Measurements from ENCODE around the gene RARA.
A peak's percentile ranks its signal among the peaks of the same experiment; 100 is the strongest.
"Not testable (repeated sequence)": the region's sequence is repeated elsewhere in the genome, so short reads cannot be mapped to it uniquely, and the experiment has no call there.

The RARA gene

GRCh38 chr17:40297511-40297910 is 11.5 kb upstream of the RARA start:
- TF ChIP-seq, protein P1, sequence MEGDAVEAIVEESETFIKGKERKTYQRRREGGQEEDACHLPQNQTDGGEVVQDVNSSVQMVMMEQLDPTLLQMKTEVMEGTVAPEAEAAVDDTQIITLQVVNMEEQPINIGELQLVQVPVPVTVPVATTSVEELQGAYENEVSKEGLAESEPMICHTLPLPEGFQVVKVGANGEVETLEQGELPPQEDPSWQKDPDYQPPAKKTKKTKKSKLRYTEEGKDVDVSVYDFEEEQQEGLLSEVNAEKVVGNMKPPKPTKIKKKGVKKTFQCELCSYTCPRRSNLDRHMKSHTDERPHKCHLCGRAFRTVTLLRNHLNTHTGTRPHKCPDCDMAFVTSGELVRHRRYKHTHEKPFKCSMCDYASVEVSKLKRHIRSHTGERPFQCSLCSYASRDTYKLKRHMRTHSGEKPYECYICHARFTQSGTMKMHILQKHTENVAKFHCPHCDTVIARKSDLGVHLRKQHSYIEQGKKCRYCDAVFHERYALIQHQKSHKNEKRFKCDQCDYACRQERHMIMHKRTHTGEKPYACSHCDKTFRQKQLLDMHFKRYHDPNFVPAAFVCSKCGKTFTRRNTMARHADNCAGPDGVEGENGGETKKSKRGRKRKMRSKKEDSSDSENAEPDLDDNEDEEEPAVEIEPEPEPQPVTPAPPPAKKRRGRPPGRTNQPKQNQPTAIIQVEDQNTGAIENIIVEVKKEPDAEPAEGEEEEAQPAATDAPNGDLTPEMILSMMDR (IDR thresholded peaks at IDR 0.05; ENCODE audit: insufficient read depth, low read depth, low read length, missing control alignments): no peak
- H3K4me3 ChIP-seq (ENCODE audit: low read depth, low read length): no peak overlapping the region
- DNase-seq (ENCODE audit: low read depth): no peak

DNA sequence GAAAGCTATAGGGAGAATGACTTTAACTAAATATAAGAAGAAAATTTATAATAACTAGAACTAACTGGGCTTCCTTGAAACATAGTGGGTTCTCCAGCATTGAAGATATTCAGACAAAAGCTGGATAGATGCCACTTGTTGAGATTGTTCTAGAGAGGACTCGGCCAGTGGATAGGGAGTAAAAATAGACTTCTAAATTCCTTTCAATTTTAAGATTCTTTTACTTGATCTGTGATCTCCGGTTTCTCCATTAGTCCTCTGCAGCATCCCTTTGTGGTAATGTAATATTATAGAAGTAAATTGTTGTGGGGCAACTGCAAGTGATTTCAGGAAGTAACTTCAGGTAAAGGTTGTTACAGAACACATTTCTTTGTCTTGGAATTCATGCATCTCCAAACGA is 10.3 kb upstream of the RARA start:
- H3K4me3 ChIP-seq (ENCODE audit: low read depth, low read length): no peak overlapping the region
- no peak for DNase-seq (ENCODE audit: low read depth)
- TF ChIP-seq, protein P1 (IDR thresholded peaks at IDR 0.05; ENCODE audit: insufficient read depth, low read depth, low read length, missing control alignments): no peak

DNA sequence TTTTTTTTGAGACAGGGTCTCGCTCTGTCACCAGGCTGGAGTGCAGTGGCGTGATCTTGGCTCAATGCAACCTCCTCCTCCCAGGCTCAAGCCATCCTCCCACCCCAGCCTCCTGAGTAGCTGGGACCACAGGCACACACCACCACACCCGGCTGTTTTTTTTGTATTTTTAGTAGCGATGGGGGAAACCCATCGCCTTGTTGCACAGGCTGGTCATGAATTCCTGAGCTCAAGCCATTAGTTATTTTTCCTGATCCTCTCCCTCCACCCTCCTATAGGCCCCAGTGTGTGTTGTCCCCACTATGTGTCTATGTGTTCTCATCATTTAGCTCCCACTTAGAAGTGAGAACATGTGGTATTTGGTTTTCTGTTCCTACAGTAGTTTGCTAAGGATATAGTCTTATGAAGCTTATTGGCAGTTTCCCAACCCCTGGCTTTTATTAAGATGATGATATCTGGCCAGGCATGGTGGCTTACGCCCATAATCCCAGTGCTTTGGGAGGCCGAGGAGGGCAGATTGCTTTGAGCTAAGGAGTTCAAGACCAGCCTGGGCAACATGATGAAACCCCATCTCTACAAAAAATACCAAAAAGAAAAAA is 9.7 kb upstream of the RARA start:
- H3K4me3 ChIP-seq (ENCODE audit: low read depth, low read length); DNase-seq (ENCODE audit: low read depth): not testable (repeated sequence)

- DNase-seq (ENCODE audit: low read depth): no peak
- TF ChIP-seq, protein P1 (IDR thresholded peaks at IDR 0.05; ENCODE audit: insufficient read depth, low read depth, low read length, missing control alignments): no peak
- H3K4me3 ChIP-seq (ENCODE audit: low read depth, low read length): no peak overlapping the region
These were observed 7.7 kb upstream of the RARA start for GRCh38 chr17:40301315-40301714.

DNA sequence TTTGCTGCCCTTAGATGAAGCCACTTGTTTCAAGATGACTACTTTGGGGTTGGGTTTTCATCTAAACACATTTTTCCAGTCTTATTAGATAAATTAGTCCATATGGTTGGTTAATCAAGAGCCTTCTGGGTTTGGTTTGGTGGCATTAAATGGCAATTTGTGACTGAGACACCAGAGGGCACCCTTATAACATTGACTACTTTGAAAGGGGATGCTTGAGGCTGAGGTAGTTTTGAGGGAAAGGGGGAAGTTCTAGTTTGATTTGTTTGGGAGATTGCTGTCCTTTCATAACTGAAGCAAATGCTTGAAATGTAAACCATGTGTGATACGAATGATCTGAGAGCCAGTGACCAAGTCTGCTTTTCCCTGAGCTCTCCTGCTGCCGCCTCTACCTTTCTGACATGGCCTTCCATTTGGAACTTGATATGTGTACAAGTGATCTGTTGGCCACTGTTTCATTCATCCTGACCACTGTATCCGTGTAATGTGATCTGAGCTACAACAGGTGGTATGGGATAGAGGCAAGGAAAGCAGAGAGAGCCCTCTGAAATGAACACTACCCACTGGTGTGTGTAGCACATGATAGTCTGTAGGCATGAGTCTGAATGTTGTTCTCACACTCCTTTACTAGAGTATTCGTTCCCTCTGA is 5.8 kb upstream of the RARA start:
- H3K4me3 ChIP-seq (ENCODE audit: low read depth, low read length): no peak overlapping the region
- peak; percentile 65 for DNase-seq (ENCODE audit: low read depth)
- TF ChIP-seq, protein P1 (IDR thresholded peaks at IDR 0.05; ENCODE audit: insufficient read depth, low read depth, low read length, missing control alignments): peak; percentile 61

DNA sequence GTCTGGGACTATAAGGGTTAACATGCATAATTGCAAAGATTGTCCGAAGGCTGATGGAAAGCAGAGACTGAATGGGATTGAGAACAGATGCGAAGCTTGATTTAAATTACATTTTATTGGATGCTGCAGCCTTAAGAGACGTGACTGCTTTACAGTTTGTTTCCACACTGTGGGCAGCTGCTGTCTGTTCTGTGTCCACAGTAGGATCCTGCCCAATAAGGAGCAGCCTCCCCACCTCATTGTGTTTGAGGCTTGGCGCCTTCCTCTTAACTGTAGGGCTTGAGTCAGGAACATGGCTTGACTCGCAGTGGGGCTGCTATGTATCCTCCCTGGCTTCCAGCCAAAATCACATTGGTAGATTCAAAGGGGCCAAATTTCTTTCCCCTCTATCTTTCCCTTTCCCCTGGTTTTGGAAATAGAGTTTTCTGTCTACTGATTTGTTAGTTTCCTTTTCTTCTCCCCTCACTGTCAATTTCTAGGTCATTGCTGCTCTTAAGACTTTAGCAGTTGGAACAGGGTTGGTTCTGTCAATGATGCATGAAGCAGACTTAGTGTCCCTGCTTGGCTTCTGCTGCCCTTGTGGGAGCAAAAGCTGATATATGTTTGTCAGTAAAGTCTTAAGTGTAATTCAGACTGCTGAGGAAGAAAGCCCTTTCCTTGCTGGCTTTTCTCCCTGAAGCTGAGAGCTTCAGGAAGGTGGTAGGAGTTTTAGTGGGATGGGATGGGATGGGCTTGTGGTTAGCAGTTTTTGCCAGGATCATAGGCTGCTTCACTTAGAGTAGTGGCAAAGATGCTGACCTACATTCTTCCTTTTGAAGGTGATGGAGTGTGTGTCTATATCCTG is 5.0 kb upstream of the RARA start:
- H3K4me3 ChIP-seq (ENCODE audit: low read depth, low read length): no peak overlapping the region
- no peak for DNase-seq (ENCODE audit: low read depth)
- TF ChIP-seq, protein P1 (IDR thresholded peaks at IDR 0.05; ENCODE audit: insufficient read depth, low read depth, low read length, missing control alignments): no peak

- not testable (repeated sequence) for DNase-seq (ENCODE audit: low read depth)
These were observed 4.5 kb upstream of the RARA start for GRCh38 chr17:40304552-40304863.

GRCh38 chr17:40304866-40305265 is 4.1 kb upstream of the RARA start:
- not testable (repeated sequence) for DNase-seq (ENCODE audit: low read depth); H3K4me3 ChIP-seq (ENCODE audit: low read depth, low read length)

More at GRCh38 chr17:40304552-40304863, 4.5 kb upstream of the RARA start:
- not testable (repeated sequence) for H3K4me3 ChIP-seq (ENCODE audit: low read depth, low read length)

Data from GM12865 (cell line).